HG02610 (cell line): ENCODE results near the gene KMT5B.

ENCODE experiments used
- ATAC-seq: cut with Tn5 transposase; IDR thresholded peaks from one replicate; pipeline ENCODE4 v1.9.1; 2021; ENCODE audit warnings: mild to moderate bottlenecking, moderate library complexity; ENCODE audit not compliant: unreplicated experiment

KMT5B gene

DNA sequence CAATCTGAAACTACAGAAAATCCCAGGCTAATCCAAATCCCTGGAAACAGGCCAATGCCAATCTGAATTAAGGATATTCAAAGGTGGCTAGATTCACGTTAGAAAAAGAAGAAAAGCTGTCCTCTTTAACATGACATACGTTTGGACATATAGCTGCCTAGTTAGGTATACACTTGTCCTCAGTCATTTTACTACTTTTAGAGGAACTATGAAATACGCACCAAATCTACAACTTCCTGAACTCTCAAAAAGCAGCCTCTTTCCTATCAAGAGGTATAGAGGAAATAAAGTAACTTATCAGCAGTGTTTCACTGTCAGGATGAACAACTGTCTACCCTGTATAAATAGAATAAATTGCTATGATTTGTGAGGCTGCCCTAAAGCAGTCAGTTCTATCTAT is 24.0 kb downstream of the KMT5B start:
- no peak for ATAC-seq

DNA sequence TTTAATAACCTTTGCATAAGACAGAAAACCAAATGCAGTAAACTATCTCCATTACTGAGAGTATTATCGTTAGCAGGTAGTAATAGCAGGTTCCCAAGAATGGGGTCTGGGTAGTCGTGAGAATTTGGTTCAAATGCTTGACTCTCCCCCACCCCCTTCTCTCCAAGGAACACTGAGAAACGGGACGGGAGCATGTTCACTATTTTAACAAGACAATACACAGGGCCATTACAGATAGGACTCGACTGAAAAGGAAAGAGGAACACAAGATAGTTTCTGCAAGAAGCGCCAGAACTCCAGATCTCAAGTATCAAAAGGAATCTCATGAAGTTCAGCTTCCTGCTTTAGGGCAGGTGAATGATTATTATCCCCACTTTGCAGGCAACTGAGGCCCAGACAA is 27.0 kb downstream of the KMT5B start:
- no peak for ATAC-seq

- ATAC-seq, result no peak
Measured at GRCh38 chr11:68181719-68182451, 31.2 kb downstream of the KMT5B start.

DNA sequence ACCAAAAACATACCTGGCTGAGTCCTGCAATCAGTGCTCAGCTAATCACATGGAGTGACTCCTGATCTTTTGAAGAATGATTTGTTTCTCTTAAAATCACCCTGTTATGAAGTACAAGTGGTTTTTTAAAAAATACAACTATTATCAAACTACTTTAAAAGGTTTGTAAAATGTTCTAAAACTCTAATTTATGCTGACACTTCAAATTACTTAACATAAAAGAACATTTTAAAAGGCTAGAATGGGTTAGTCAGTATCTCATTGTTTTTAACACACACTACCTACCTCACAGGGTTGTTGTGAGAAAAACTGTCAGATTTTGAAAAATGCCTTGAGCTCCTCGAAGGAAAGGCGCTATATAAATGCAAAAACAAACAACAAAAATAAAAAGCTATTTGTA is 33.2 kb downstream of the KMT5B start:
- ATAC-seq, result no peak

GRCh38 chr11:68177877-68178276 is 35.2 kb downstream of the KMT5B start:
- no peak for ATAC-seq

DNA sequence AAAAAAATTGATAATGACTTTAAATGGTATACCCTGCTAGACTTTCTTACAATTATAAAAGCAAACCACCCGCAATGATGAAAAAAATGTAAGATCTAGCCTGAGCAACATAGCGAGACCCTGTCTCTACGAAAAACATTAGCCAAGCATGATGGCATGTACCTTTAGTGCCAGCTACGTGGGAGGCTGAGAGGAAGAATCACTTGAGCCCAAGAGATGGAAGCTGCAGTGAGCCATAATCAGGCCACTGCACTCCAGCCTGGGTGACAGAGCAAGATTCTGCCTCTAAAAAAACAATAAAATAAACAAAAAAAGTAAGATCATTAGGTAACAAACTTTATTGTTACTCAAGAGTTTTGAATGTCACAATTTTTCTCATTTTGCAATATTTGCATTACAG is 39.2 kb downstream of the KMT5B start:
- ATAC-seq, result no peak

DNA sequence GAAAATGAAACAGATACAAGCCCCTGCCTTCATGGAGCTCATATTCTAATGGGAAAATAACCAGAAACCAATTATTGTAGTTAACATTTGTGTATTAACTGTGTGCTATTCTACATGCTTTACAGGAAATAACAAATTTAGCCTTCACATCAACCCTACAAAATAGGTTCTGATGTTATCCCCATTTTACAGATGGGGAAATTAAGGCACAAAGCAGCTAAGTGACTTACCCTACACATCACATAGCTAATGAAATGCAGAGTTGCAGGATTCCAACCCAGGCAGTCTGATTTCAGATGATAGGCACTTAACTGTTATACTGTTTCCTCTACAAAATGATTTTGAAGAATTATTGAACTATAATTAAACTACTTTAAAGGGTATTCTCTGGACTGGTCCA is 43.7 kb downstream of the KMT5B start:
- no peak for ATAC-seq

- no peak for ATAC-seq
Measured at GRCh38 chr11:68168694-68169093, 44.4 kb downstream of the KMT5B start.

DNA sequence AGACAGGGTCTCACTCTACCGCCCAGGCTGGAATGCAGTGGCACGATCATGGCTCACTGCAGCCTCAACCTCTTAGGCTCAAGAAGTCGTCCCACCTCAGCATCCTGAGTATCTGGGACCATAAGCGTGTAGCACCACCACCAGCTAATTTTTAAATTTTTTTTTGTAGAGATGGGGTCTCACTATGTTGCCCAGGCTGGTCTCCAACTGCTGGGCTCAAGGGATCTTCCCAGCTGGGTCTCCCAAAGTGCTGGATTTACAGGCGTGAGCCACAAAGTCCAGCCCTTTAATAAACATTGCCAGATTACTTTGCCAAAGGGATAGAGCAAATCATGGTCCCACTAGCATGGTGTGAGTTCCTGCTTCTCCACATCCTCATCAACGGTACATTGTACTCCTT is 45.6 kb downstream of the KMT5B start:
- no peak for ATAC-seq

DNA sequence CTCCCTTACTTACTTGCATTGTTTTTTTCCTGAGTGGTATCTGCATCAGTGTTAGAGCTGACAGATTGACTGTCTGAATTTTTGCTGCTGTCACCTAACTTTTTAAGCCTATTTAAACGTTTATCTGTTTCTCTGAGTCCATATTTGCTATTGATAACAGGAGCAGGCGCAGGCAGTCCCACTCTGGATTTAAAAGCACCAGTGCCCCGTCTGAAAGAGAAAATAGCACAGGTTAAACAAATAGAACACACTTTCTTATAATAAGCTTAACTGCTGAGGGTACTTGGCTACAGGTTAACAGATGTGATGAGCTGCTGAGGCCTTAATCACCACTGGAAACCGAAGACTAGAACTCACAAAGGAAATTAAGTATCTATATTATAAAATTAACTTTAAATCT is 46.1 kb downstream of the KMT5B start:
- no peak for ATAC-seq

DNA sequence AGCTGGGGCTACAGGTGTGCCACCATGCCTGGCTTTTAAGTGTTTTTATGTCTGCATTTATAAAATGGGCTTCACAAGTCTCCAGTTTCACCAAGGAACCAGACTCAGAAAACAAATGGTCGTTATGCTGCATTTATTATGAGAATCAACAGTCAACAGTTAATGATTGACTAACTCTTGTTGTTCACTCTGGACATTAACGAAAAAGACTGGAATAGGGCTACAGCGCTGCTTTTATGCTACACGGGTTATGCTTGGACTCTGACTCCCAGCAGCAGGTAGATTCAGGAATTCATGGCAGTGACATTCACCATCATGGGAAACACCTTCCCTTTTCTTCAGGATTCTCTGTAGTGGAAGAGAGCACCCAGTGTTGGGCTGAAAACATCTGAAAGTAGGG is 47.5 kb downstream of the KMT5B start:
- ATAC-seq, result no peak

DNA sequence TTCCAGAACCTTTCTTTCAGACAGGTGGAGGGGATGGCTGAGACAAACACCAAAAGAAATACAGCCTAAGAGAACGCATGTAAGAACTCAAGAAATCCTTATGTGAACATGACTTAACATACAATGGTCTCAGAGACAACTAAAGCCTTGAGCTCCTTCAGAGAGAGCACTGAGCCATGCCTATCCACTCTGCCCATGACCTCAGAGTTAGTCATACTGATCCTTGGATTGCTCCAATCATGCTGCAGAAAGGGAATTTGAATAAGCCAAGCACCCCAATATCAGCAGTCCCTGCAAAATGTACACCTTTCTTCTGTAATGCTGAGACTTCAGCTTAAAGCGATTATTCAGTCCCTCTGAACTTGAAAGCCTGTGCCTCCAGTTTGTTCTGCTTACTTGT is 48.7 kb downstream of the KMT5B start:
- ATAC-seq, result no peak

DNA sequence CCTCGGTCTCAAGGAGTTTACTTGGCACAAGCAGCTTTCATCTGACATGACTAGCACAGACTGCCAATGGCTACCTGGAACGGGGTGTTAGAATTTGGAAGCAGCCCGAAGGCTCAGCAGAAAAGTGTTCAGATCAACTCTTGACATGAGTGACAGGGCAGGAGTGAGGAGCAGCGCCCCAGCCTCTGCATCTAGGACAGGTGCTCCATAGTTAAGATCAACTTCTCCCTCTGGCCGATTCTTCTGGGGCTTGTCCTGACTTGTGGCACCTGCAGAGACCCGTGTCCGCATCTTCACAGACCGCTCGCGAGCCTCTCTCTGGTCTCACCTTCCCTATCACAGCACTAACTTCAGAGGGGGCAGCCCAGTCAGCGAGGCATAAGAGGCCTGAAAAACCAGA is 49.4 kb downstream of the KMT5B start:
- no peak for ATAC-seq

GRCh38 chr11:68160100-68160695 is 52.9 kb downstream of the KMT5B start:
- no peak for ATAC-seq

DNA sequence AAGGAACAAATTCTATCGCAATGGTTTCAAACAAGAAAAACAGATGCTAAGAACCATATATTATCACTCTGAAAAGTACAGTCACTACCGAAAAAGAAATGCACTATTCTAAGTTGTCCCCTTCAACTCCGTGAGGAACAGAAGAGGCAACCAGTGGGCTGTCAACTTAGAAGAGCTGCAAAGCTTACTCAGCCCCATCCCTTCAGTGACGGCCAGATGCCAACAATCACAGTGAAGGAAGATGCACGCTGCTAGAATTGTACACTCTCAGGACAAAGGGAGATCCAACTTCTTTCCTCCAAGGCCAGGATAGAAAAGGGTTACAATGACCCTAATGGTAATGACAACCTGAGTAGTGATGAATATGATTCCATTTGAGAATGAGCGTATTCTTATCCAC is 53.4 kb downstream of the KMT5B start:
- ATAC-seq, result no peak

- ATAC-seq, result no peak
Measured at GRCh38 chr11:68159161-68159560, 53.9 kb downstream of the KMT5B start.

- ATAC-seq, result no peak
Measured at GRCh38 chr11:68158580-68158979, 54.5 kb downstream of the KMT5B start.

DNA sequence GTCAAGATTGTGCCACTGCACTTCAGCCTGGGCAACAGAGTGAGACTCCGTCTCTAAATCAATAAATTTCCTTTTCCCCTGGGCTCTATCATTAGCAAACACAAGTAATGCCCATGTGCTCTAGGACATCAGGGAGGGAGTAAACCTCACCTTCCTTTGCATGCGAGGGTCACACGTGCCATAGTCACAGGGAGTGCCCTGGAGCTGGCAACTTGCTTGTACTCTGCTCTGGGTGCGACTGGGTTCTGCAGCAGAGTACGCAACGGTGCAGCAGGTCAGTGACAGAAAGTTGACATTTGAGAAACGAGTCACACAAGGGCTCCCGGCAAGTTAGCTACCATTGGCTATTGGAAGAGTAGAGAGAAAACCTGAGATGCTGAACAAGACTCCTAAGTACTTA is 59.4 kb downstream of the KMT5B start:
- ATAC-seq, result no peak

DNA sequence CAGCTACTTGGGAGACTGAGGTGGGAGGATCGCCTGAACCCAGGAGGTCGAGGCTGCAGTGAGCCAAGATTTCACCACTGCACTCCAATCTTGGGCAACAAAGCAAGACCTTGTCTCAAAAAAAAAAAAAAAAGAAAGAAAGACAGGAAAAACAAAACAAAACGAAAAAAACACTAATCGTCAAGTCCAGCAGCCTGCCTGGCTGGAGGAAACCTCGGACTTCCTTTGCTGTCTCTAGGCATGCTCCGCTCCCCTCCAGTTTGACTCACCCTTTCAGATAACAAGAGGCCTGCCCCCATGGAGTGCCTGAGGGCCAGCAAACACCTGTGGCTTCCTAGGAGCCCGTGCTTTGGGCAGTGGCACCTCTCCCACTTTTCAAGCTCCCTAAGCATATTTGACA is 63.1 kb downstream of the KMT5B start:
- no peak for ATAC-seq

GRCh38 chr11:68149417-68149816 is 63.7 kb downstream of the KMT5B start:
- ATAC-seq, result no peak

- ATAC-seq, result no peak
Measured at GRCh38 chr11:68148879-68149278, 64.2 kb downstream of the KMT5B start.

GRCh38 chr11:68148071-68148805 is 64.9 kb downstream of the KMT5B start:
- no peak for ATAC-seq
